ENCODE results near the gene MTURN. TPM values are rescaled to one million over a fixed set of nuclear protein-coding genes. Genes with fewer than 3 reads are reported as not detected.
"Not testable (repeated sequence)": the region's sequence is repeated elsewhere in the genome, so short reads cannot be mapped to it uniquely, and the experiment has no call there.

The MTURN gene
- 1.2 and 2.4 TPM in 2 replicates for total RNA-seq

- intact Hi-C loops (cut with micrococcal nuclease) = loop anchor here (1.0 to 10.0 kb wide), 5 partner anchors 28 to 460 kb away; partner anchors contain the start of genes GARS1, PLEKHA8 and ZNRF2
Measured at GRCh38 chr7:30134611-30135300, at the start of gene MTURN. MTURN (plus strand) TSS chr7:30134986; CDS start chr7:30135137, 151 bp downstream.

GRCh38 chr7:30086529-30086928 is 48.3 kb upstream of the MTURN start:
- intact Hi-C loops (cut with micrococcal nuclease) = no loop called here

- intact Hi-C loops (cut with micrococcal nuclease) = no loop called here
Measured at GRCh38 chr7:30087371-30087770, 47.4 kb upstream of the MTURN start.

GRCh38 chr7:30088362-30088761 is 46.4 kb upstream of the MTURN start:
- intact Hi-C loops (cut with micrococcal nuclease) = no loop called here

- intact Hi-C loops (cut with micrococcal nuclease) = no loop called here
Measured at GRCh38 chr7:30090111-30090510, 44.7 kb upstream of the MTURN start.

- intact Hi-C loops (cut with micrococcal nuclease) = no loop called here
Measured at GRCh38 chr7:30091491-30091912, 43.3 kb upstream of the MTURN start.

GRCh38 chr7:30091987-30092386 is 42.8 kb upstream of the MTURN start:
- intact Hi-C loops (cut with micrococcal nuclease) = no loop called here

- intact Hi-C loops (cut with micrococcal nuclease) = no loop called here
Measured at GRCh38 chr7:30093420-30093952, 41.3 kb upstream of the MTURN start.

GRCh38 chr7:30098599-30098998 is 36.2 kb upstream of the MTURN start:
- intact Hi-C loops (cut with micrococcal nuclease) = not testable (repeated sequence)

GRCh38 chr7:30102281-30102680 is 32.5 kb upstream of the MTURN start:
- intact Hi-C loops (cut with micrococcal nuclease) = no loop called here

- intact Hi-C loops (cut with micrococcal nuclease) = no loop called here
Measured at GRCh38 chr7:30104157-30104556, 30.6 kb upstream of the MTURN start.

GRCh38 chr7:30112103-30112713 is 22.6 kb upstream of the MTURN start:
- intact Hi-C loops (cut with micrococcal nuclease) = no loop called here

GRCh38 chr7:30113144-30113543 is 21.6 kb upstream of the MTURN start:
- intact Hi-C loops (cut with micrococcal nuclease) = no loop called here

GRCh38 chr7:30114536-30115238 is 20.1 kb upstream of the MTURN start:
- intact Hi-C loops (cut with micrococcal nuclease) = no loop called here

- intact Hi-C loops (cut with micrococcal nuclease) = no loop called here
Measured at GRCh38 chr7:30115709-30116297, 19.0 kb upstream of the MTURN start.

- intact Hi-C loops (cut with micrococcal nuclease) = no loop called here
Measured at GRCh38 chr7:30116771-30117170, 18.0 kb upstream of the MTURN start.

- intact Hi-C loops (cut with micrococcal nuclease) = no loop called here
Measured at GRCh38 chr7:30117896-30118295, 16.9 kb upstream of the MTURN start.

- intact Hi-C loops (cut with micrococcal nuclease) = no loop called here
Measured at GRCh38 chr7:30119890-30120577, 14.8 kb upstream of the MTURN start.

- intact Hi-C loops (cut with micrococcal nuclease) = loop anchor here (1.0 to 10.0 kb wide), 4 partner anchors 29 to 461 kb away; partner anchors contain the start of genes GARS1 and ZNRF2
Measured at GRCh38 chr7:30133736-30134610, 813 bp upstream of the MTURN start.
